Caco-2 (cell line): ENCODE data around the gene HLA-DOB. TPM values are rescaled to one million over a fixed set of nuclear protein-coding genes. Genes with fewer than 3 reads are reported as not detected.

Experiments
- BruUV-seq: library from RNA; stranded (reverse); fragments of 400-500 nt; replicated peaks from 2 replicates; lab custom pipeline; 2021; lab: Mats Ljungman, UMichigan
- CTCF ChIA-PET: fragments of 300-600 bp; sonication (Branson Sonifier 250); formaldehyde crosslinking; loops from one replicate; lab custom pipeline; 2022; ENCODE audit warnings: antibody characterized with exemption; lab: Charles Lee
- POLR2A ChIA-PET: fragments of 300-600 bp; sonication (Branson Sonifier 250); formaldehyde crosslinking; loops from one replicate; lab custom pipeline; 2022; ENCODE audit warnings: antibody characterized with exemption; lab: Charles Lee
- DNase-seq, 2 experiments: peaks; one replicate each; pipeline versions ENCODE4 v3.0.0 to v3.0.0-alpha.2; 2020 to 2022
- H3K27me3 ChIP-seq: replicated peaks from 2 replicates; pipeline ENCODE4 v1.6.0; 2011; ENCODE audit warnings: low read length; ENCODE audit not compliant: control insufficient read depth, insufficient read depth
- H3K36me3 ChIP-seq: 2 replicates; pipeline ENCODE4 v1.5.1; 2011; ENCODE audit warnings: low read length; ENCODE audit not compliant: control insufficient read depth, insufficient read depth
- H3K4me1 ChIP-seq: fragments of 250-450 bp; sonication (Bioruptor Pico); 2 replicates; pipeline ENCODE4 v1.5.1; 2020; ENCODE audit warnings: mild to moderate bottlenecking
- H3K4me3 ChIP-seq: 2 replicates; pipeline ENCODE4 v1.5.1; 2011; ENCODE audit warnings: low read depth, mild to moderate bottlenecking, control low read depth, low read length
- H3K9me3 ChIP-seq: fragments of 250-450 bp; sonication (Bioruptor Pico); 2 replicates; pipeline ENCODE4 v1.5.1; 2020; ENCODE audit warnings: mild to moderate bottlenecking, moderate library complexity
- H3K27ac Mint-ChIP-seq: one replicate; pipeline ENCODE4 v1.8.0; 2022; ENCODE audit warnings: mixed read lengths; ENCODE audit not compliant: unreplicated experiment
- H3K27me3 Mint-ChIP-seq: one replicate; pipeline ENCODE4 v1.8.0; 2022; ENCODE audit warnings: mixed read lengths; ENCODE audit not compliant: insufficient read depth, unreplicated experiment
- H3K36me3 Mint-ChIP-seq: one replicate; pipeline ENCODE4 v1.8.0; 2022; ENCODE audit warnings: mild to moderate bottlenecking, mixed read lengths; ENCODE audit not compliant: insufficient read depth, unreplicated experiment
- H3K4me1 Mint-ChIP-seq: one replicate; pipeline ENCODE4 v1.8.0; 2022; ENCODE audit warnings: low read depth, mixed read lengths; ENCODE audit not compliant: unreplicated experiment
- H3K4me3 Mint-ChIP-seq: one replicate; pipeline ENCODE4 v1.8.0; 2022; ENCODE audit warnings: mild to moderate bottlenecking, moderate library complexity, mixed read lengths; ENCODE audit not compliant: unreplicated experiment
- H3K9me3 Mint-ChIP-seq: one replicate; pipeline ENCODE4 v1.8.0; 2022; ENCODE audit warnings: mixed read lengths; ENCODE audit not compliant: unreplicated experiment
- CTCF ChIP-seq, 2 experiments: fragments of 200-600 bp in 1 of 2; IDR thresholded peaks; 1 replicate in 1 of 2; 2 replicates in 1 of 2; pipeline versions ENCODE4 v1.5.1 to v1.8.0; 2011 to 2022; ENCODE audit warnings: antibody characterized with exemption in 1 of 2, control low read depth in 1 of 2, inconsistent platforms in 1 of 2, low read depth in 1 of 2, low read length in 1 of 2, mild to moderate bottlenecking in 1 of 2, moderate library complexity in 1 of 2; ENCODE audit not compliant: insufficient read depth in 1 of 2, severe bottlenecking in 1 of 2, unreplicated experiment in 1 of 2
- intact Hi-C: fragments of 100-400 bp; cut with micrococcal nuclease; formaldehyde crosslinking; loops from one replicate; pipeline ENCODE4 v1.10.0; 2022; ENCODE audit not compliant: unreplicated experiment
- total RNA-seq: library from RNA; stranded (reverse); gene quantifications from 2 replicates; pipeline ENCODE4 v1.2.3, GENCODE V29; 2022

The HLA-DOB gene
- total RNA-seq, 1 experiment from 2014 or later, result 0.61 TPM

GRCh38 chr6:32837651-32838113 is 20.9 kb upstream of the HLA-DOB start:
- CTCF ChIA-PET, result interaction anchor here (0.9 to 3.1 kb wide), 12 partner anchors 10 to 147 kb away, joined by 5 to 121 read pairs (median 12); partner anchors contain the start of genes PSMB9 and TAP1
- Mint-ChIP-seq H3K27me3 (no peaks in the 10 kb centered on the region), H3K36me3 (no peaks in the 10 kb centered on the region), H3K4me1 (peaks cover 8% of the 10 kb centered on the region), H3K9me3 (no peaks in the 10 kb centered on the region), H3K4me3 (peak overlapping the region; percentile 72), H3K27ac (no peak overlapping the region)
- no peaks in the 10 kb centered on the region for H3K36me3 ChIP-seq
- no peaks in the 10 kb centered on the region for H3K9me3 ChIP-seq
- peaks cover 5% of the 10 kb centered on the region for H3K4me1 ChIP-seq
- BruUV-seq, result no TSS peak
- intact Hi-C loops, result loop anchor here (1.0 to 5.0 kb wide), 3 partner anchors 17 to 110 kb away; partner anchors contain the start of gene PSMB9
- TF ChIP-seq CTCF (IDR thresholded peaks at IDR 0.05; ENCODE audit: insufficient read depth in 1 of 2, low read depth in 1 of 2, low read length in 1 of 2, severe bottlenecking in 1 of 2, unreplicated experiment in 1 of 2), result no peak
- DNase-seq, result no peak
- H3K4me3 ChIP-seq, result peak overlapping the region; percentile 69
- POLR2A ChIA-PET, result interaction anchor here (0.6 to 2.5 kb wide), 5 partner anchors 16 to 1663 kb away, joined by 3 to 13 read pairs (median 5); partner anchors contain the start of genes PSMB9 and TAP1
- no peaks in the 10 kb centered on the region for H3K27me3 ChIP-seq

- ChIA-PET POLR2A (interaction anchor here (2.5 kb wide), 1 partner anchor 135 kb away, joined by 13 read pairs; no protein-coding TSS in a partner anchor), CTCF (no interaction called here)
- intact Hi-C loops, result loop anchor here (5.0 kb wide), 1 partner anchor 110 kb away; no protein-coding TSS in a partner anchor
- Histone ChIP-seq H3K27me3 (no peaks in the 10 kb centered on the region), H3K36me3 (no peaks in the 10 kb centered on the region), H3K9me3 (no peaks in the 10 kb centered on the region), H3K4me3 (no peak overlapping the region), H3K4me1 (peaks cover 5% of the 10 kb centered on the region)
- Mint-ChIP-seq H3K9me3 (no peaks in the 10 kb centered on the region), H3K27me3 (no peaks in the 10 kb centered on the region), H3K4me1 (peaks cover 8% of the 10 kb centered on the region), H3K27ac (no peak overlapping the region), H3K4me3 (peak overlapping the region; percentile 72), H3K36me3 (no peaks in the 10 kb centered on the region)
- no peak for TF ChIP-seq CTCF (IDR thresholded peaks at IDR 0.05; ENCODE audit: insufficient read depth in 1 of 2, low read depth in 1 of 2, low read length in 1 of 2, severe bottlenecking in 1 of 2, unreplicated experiment in 1 of 2)
- no peak for DNase-seq
- BruUV-seq, result no TSS peak
Observed at GRCh38 chr6:32836873-32837272, 20.1 kb upstream of the HLA-DOB start.

GRCh38 chr6:32835167-32835893 is 18.5 kb upstream of the HLA-DOB start:
- Histone ChIP-seq H3K27me3 (no peaks in the 10 kb centered on the region), H3K9me3 (no peaks in the 10 kb centered on the region), H3K4me1 (peaks cover 5% of the 10 kb centered on the region), H3K4me3 (no peak overlapping the region), H3K36me3 (no peaks in the 10 kb centered on the region)
- ChIA-PET POLR2A (interaction anchor here (0.6 kb wide), 1 partner anchor 23 kb away, joined by 6 read pairs; no protein-coding TSS in a partner anchor), CTCF (no interaction called here)
- BruUV-seq, result no TSS peak
- Mint-ChIP-seq H3K4me3 (no peak overlapping the region), H3K36me3 (no peaks in the 10 kb centered on the region), H3K27me3 (no peaks in the 10 kb centered on the region), H3K27ac (no peak overlapping the region), H3K9me3 (no peaks in the 10 kb centered on the region), H3K4me1 (peaks cover 8% of the 10 kb centered on the region)
- no peak for TF ChIP-seq CTCF (IDR thresholded peaks at IDR 0.05; ENCODE audit: insufficient read depth in 1 of 2, low read depth in 1 of 2, low read length in 1 of 2, severe bottlenecking in 1 of 2, unreplicated experiment in 1 of 2)
- no peak for DNase-seq
- intact Hi-C loops, result loop anchor here (5.0 kb wide), 1 partner anchor 112 kb away; no protein-coding TSS in a partner anchor
